NT2/D1 (cell line): ENCODE results near the gene COL11A2.
A peak's percentile ranks its signal among the peaks of the same experiment; 100 is the strongest.

Experiments used
- DNase-seq: peaks from one replicate; pipeline ENCODE4 v3.0.0-alpha.2; 2011; ENCODE audit warnings: low read depth, low spot score
- H3K27me3 ChIP-seq: 2 replicates; pipeline ENCODE4 v1.6.0; 2011; ENCODE audit warnings: mild to moderate bottlenecking; ENCODE audit not compliant: insufficient read length, insufficient read depth
- H3K36me3 ChIP-seq: 2 replicates; pipeline ENCODE4 v1.6.1; 2011; ENCODE audit warnings: mild to moderate bottlenecking, low read length, mixed read lengths; ENCODE audit not compliant: insufficient read depth, insufficient read length
- H3K4me1 ChIP-seq: 2 replicates; pipeline ENCODE4 v1.5.1; 2011; ENCODE audit not compliant: insufficient read depth, insufficient read length
- H3K4me3 ChIP-seq: 2 replicates; pipeline ENCODE4 v1.5.1; 2011; ENCODE audit warnings: low read depth; ENCODE audit not compliant: insufficient read length
- H3K9ac ChIP-seq: 2 replicates; pipeline ENCODE4 v1.6.0; 2011; ENCODE audit warnings: low read depth; ENCODE audit not compliant: insufficient read length
- H3K9me3 ChIP-seq: 2 replicates; pipeline ENCODE4 v1.5.1; 2011; ENCODE audit warnings: mild to moderate bottlenecking, low read length; ENCODE audit not compliant: insufficient read depth
- SUZ12 ChIP-seq: IDR thresholded peaks from 2 replicates; pipeline ENCODE4 v1.6.1; 2011; ENCODE audit not compliant: insufficient read length, insufficient read depth; ENCODE audit errors: extremely low read depth
- YY1 ChIP-seq: IDR thresholded peaks from 2 replicates; pipeline ENCODE4 v1.6.1; 2011; ENCODE audit not compliant: insufficient read length, insufficient read depth
- ZNF274 ChIP-seq: IDR thresholded peaks from 2 replicates; pipeline ENCODE4 v1.6.1; 2011; ENCODE audit warnings: mild to moderate bottlenecking, low read depth, low read length

COL11A2 gene

DNA sequence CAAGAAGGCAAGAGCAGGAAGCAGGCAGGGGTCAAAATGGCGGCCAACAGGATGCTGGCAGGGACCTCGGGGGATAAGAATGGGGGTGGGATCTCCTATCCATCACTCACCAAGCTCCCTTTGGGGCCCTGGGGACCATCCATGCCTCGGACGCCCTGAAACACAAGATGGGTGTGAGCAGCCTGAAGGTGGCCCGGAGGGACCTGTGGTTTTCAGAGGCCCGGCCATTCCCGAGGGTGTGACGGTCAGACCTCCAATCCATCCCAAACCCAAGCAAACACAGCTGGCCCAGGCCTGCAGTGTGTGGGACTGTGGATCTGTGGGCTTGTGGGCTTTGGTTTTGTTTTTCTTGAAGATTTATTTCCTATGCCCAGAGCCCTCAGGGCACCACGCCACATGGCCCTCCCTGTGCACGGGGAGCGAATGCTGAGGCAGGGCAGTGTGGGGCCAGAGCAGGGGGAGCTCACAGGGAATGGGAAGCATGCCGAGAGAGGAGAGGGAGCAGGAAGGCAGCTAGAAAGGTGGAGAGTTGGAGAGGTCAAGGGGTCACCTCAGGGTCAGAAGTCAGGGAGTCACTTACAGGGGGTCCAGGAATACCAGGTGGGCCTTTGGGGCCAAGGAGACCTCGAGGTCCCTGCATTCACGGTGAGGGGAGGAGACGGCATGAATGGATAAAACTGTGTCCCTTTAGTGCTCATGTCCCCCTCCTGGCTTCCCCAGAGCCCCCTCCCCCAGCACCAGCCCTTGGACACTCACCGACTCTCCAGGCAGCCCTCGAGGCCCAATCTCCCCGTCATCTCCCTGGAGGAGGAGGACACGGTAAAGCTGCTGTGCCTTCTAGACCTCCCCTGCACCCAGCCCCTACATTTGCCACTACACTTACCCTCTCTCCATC, 14.5 kb downstream of the COL11A2 start:
- H3K4me1 ChIP-seq, result no peaks in the 10 kb centered on the region
- TF ChIP-seq SUZ12, result no peak
- no peak for TF ChIP-seq YY1
- no peak for TF ChIP-seq ZNF274
- H3K9ac ChIP-seq, result no peak overlapping the region
- no peaks in the 10 kb centered on the region for H3K36me3 ChIP-seq
- no peaks in the 10 kb centered on the region for H3K9me3 ChIP-seq
- no peak overlapping the region for H3K4me3 ChIP-seq
- no peaks in the 10 kb centered on the region for H3K27me3 ChIP-seq
- no peak for DNase-seq

DNA sequence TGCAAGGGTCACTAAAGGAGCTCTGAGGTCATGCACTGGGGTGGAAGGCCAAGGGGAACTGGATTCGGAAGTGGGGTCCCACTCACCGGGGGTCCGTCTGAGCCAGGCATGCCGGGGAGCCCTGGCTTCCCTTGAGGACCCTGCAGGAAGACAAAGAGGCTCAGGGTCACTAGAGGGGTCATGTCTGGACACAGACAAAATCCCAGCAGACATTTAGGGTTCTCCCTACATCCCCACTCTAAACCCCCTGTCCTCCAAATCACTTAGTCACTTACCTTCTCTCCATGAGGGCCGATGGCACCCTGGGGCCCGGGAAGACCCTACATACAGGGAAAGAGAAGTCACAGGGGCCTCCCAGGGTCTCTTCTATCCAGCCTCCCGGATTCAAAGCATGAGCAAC, 15.4 kb downstream of the COL11A2 start:
- Histone ChIP-seq H3K9me3 (no peaks in the 10 kb centered on the region), H3K27me3 (no peaks in the 10 kb centered on the region), H3K4me3 (no peak overlapping the region), H3K9ac (no peak overlapping the region), H3K36me3 (no peaks in the 10 kb centered on the region), H3K4me1 (no peaks in the 10 kb centered on the region)
- no peak for DNase-seq
- no peak for TF ChIP-seq SUZ12
- TF ChIP-seq ZNF274, result no peak
- no peak for TF ChIP-seq YY1

DNA sequence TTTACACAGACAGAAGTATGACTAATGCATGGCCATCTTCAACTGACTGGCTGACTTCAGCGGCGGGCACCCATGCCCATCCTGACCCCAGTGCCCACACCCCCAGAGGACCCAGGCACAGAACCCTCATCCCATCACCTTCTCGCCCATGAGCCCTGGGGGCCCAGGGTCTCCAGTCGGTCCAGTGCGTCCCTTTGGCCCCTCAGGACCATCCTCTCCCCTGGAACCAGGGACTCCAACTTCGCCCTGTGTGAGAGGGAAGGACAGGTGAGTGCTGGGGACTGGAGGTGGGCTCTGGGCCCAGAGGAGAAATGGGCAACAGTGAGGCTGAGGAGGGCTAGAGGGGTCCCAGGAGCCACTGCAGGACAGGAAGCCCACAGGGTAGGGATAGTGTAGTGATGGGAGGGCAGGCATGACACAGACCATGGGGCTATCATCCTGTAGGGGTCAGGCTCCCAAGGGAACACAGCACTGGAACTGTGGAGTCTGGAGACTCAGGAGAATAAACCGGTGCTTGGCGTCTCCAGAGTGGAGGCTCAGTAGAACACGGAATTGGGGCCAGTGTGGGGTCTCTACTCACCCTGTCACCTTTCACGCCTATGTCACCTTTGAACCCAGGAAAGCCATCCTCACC, 16.7 kb downstream of the COL11A2 start:
- Histone ChIP-seq H3K4me1 (no peaks in the 10 kb centered on the region), H3K27me3 (no peaks in the 10 kb centered on the region), H3K36me3 (no peaks in the 10 kb centered on the region), H3K9me3 (no peaks in the 10 kb centered on the region), H3K4me3 (no peak overlapping the region), H3K9ac (no peak overlapping the region)
- TF ChIP-seq YY1, result no peak
- TF ChIP-seq SUZ12, result no peak
- DNase-seq, result no peak

DNA sequence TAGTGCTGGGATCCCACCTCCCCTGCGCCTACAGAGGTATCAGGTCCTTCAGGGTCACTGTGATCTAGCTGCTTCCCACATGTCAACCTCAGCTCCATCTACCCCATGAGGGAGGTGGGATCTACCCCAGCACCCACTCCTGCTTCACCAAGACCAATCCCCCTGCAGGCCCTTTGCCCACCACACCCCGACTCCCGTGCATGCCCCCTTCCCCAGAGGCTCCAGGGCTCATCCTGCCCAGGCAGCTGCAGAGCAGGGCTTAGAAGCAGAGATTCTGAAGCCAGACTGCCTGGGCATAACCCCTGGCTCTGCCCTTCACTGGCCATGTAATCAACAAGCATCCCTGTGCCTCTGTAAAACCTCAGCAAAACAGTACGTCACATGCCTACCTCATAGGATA, 17.5 kb downstream of the COL11A2 start:
- Histone ChIP-seq H3K4me3 (no peak overlapping the region), H3K27me3 (no peaks in the 10 kb centered on the region), H3K4me1 (no peaks in the 10 kb centered on the region), H3K36me3 (no peaks in the 10 kb centered on the region), H3K9me3 (no peaks in the 10 kb centered on the region), H3K9ac (no peak overlapping the region)
- no peak for TF ChIP-seq YY1
- TF ChIP-seq SUZ12, result no peak
- no peak for TF ChIP-seq ZNF274
- DNase-seq, result no peak

DNA sequence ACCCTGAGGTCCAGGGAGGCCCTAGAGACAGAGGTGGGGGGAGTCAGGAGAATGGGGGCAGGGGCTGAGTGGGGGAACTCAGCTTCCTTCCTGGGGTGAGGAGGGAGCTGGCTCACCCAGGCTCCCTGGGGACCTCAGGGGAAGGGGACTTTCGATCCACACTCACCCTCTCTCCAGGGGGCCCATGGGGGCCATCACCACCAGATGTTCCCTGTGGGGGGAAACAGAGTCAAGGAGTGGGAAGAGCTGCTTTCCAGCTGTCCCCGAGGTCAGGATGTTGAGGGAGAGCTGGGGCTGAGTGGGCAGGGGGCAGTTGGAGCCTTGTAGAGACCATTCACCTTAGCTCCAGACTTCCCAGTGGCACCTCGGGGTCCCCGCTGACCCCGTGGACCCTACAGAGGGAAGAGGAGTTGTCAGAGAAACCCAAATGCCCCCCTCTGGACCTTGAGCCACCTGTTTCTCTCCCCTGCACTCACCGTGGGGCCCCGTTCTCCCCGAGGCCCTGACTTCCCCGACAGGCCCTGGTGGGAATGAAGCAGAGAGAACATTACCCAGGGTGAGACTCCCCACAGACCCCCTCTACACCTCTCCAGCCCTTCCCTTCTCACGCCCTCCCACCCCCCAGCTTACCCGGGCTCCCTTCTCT, 18.6 kb downstream of the COL11A2 start:
- Histone ChIP-seq H3K27me3 (no peaks in the 10 kb centered on the region), H3K36me3 (no peaks in the 10 kb centered on the region), H3K4me3 (no peak overlapping the region), H3K9ac (no peak overlapping the region), H3K4me1 (no peaks in the 10 kb centered on the region), H3K9me3 (no peaks in the 10 kb centered on the region)
- no peak for DNase-seq
- no peak for TF ChIP-seq ZNF274
- TF ChIP-seq YY1, result no peak
- no peak for TF ChIP-seq SUZ12

DNA sequence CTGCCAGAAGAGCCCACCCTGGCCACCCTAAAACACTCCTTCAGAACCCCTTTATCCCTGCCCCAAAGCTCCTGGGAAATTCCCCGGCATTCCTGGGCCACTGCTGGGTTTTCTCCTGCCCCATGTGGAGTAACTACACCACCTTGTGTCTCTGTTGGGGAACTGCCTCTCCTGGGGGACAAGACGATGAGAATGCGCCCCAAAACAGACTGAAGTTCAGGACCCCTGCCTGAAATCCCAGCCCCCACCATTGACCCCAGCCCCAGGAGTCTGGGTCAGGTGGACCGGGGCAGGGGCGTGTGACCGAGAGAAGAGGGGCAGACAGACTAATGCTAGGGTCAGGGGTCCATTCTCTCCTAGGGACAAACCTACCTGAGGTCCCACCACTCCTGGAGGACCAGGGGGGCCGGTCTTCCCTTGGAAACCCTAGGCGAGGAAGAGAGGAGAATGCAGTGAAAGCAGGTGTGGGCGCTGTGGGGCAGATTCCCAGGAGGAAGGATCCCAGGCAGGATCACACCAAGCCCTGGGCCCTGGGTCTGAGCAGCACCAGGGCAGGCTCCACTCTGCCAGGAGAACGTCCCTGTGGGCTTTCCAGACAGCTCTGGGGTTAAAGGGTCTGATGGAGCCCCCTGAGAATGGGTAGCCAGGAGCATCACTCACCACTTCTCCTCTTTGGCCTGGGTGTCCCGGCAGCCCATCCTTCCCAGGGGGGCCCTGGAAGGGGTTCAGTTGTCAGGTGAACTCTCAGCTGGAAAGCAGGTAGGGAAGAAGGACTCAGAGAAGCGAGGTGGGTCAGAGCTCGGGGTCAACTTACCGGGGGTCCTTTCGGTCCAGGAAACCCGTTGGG, 19.4 kb downstream of the COL11A2 start:
- TF ChIP-seq SUZ12, result no peak
- no peak for TF ChIP-seq ZNF274
- no peak for TF ChIP-seq YY1
- Histone ChIP-seq H3K4me3 (no peak overlapping the region), H3K9ac (no peak overlapping the region), H3K36me3 (no peaks in the 10 kb centered on the region), H3K27me3 (no peaks in the 10 kb centered on the region), H3K4me1 (no peaks in the 10 kb centered on the region), H3K9me3 (no peaks in the 10 kb centered on the region)
- peak; percentile 23 for DNase-seq
